ENCODE measurements around the gene WDR72. TPM values are rescaled to one million over a fixed set of nuclear protein-coding genes. Genes with fewer than 3 reads are reported as not detected.

Gene WDR72
- total RNA-seq, 4 donors from 2014 or later, result 1.7 TPM; not detected in 3

DNA sequence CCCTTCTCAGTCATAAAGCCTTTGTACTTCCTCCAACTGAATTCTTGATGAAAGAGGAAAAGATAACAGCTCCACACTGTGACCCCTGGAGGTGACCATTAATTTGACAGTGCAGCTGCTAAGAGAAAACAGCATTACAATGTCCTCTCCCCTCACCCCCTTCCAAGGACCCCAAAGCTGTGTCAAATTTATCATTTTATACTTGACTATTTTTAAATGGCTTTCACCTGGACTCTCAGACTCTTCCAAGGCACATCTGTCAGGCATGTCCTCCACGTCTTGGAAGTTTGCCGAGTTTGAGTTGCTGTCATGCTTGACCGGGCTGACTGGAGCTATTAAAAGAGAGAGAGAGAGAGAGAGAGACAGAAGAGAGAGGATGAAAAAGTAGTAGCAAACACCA lies 236.5 kb downstream of the WDR72 start:
- ATAC-seq, result no peak
- no peak overlapping the region for H3K27ac ChIP-seq
- TF ChIP-seq POLR2AphosphoS5 (IDR thresholded peaks at IDR 0.05), result no peak
- TF ChIP-seq, protein P1, sequence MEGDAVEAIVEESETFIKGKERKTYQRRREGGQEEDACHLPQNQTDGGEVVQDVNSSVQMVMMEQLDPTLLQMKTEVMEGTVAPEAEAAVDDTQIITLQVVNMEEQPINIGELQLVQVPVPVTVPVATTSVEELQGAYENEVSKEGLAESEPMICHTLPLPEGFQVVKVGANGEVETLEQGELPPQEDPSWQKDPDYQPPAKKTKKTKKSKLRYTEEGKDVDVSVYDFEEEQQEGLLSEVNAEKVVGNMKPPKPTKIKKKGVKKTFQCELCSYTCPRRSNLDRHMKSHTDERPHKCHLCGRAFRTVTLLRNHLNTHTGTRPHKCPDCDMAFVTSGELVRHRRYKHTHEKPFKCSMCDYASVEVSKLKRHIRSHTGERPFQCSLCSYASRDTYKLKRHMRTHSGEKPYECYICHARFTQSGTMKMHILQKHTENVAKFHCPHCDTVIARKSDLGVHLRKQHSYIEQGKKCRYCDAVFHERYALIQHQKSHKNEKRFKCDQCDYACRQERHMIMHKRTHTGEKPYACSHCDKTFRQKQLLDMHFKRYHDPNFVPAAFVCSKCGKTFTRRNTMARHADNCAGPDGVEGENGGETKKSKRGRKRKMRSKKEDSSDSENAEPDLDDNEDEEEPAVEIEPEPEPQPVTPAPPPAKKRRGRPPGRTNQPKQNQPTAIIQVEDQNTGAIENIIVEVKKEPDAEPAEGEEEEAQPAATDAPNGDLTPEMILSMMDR (IDR thresholded peaks at IDR 0.05), result no peak
- no peak for TF ChIP-seq EP300 (IDR thresholded peaks at IDR 0.05)
- TF ChIP-seq POLR2A (IDR thresholded peaks at IDR 0.05), result no peak
- H3K4me3 ChIP-seq, result no peak overlapping the region
- H3K27me3 ChIP-seq, result no peaks in the 10 kb centered on the region
- no peaks in the 10 kb centered on the region for H3K9me3 ChIP-seq
- no peaks in the 10 kb centered on the region for H3K36me3 ChIP-seq
- WGBS, 2 donors (ENCODE audit: low coverage in 1 of 2), result 0 to 6% methylated on average over 2 of the region's 3 CpGs
- H3K4me1 ChIP-seq, result no peaks in the 10 kb centered on the region

DNA sequence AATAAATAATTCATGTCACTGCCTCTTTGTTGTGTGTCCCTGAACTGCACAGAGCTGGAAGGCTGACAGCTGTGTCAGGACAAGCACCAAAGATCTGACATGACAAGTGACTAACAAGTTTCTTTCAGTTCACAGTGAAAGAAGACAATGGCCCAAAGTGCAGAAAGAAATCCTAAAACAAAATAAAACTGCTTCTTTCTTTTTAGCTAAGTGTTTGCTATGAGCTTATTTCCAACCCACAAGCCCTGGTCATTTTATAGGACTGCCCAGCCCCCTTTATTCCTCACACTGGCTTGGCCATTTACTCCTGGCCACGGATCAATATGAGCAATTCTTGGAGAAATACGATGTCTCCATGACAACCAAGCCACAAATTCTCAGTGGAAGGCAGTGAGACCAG lies 238.5 kb downstream of the WDR72 start:
- H3K27ac ChIP-seq, result no peak overlapping the region
- no peak overlapping the region for H3K4me3 ChIP-seq
- ATAC-seq, result no peak
- H3K9me3 ChIP-seq, result no peaks in the 10 kb centered on the region
- no peaks in the 10 kb centered on the region for H3K27me3 ChIP-seq
- TF ChIP-seq EP300 (IDR thresholded peaks at IDR 0.05), result no peak
- TF ChIP-seq, protein P1 (IDR thresholded peaks at IDR 0.05), result no peak
- H3K4me1 ChIP-seq, result no peaks in the 10 kb centered on the region
- no peaks in the 10 kb centered on the region for H3K36me3 ChIP-seq
- 21 to 41% methylated on average over 2 of the region's 2 CpGs for WGBS, 2 donors (ENCODE audit: low coverage in 1 of 2)

DNA sequence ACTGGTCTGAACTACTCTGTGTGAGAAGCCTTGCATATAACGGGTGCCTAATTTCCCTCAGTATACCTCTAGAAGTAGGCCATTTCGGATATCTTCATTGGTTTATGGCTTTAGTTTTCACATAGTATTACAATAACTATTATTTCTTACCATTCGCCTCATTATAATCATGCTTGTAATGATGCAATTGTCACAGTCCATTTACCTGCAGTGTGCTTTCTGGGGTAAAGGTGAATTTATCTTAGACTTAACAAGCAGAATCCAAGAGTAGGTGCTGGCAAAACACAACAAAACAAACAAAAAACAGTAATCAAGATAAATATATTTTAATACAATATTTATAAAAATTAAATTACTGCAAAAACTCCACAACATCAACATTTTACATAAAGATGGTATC lies 246.0 kb downstream of the WDR72 start:
- no peak for ATAC-seq
- no peak for TF ChIP-seq EP300 (IDR thresholded peaks at IDR 0.05)
- TF ChIP-seq, protein P1 (IDR thresholded peaks at IDR 0.05), result no peak
- Histone ChIP-seq H3K4me3 (no peak overlapping the region), H3K27ac (no peak overlapping the region), H3K4me1 (no peaks in the 10 kb centered on the region), H3K36me3 (no peaks in the 10 kb centered on the region), H3K9me3 (no peaks in the 10 kb centered on the region), H3K27me3 (no peaks in the 10 kb centered on the region)
- 79 to 90% methylated on average over 3 of the region's 3 CpGs for WGBS, 2 donors (ENCODE audit: low coverage in 1 of 2)

DNA sequence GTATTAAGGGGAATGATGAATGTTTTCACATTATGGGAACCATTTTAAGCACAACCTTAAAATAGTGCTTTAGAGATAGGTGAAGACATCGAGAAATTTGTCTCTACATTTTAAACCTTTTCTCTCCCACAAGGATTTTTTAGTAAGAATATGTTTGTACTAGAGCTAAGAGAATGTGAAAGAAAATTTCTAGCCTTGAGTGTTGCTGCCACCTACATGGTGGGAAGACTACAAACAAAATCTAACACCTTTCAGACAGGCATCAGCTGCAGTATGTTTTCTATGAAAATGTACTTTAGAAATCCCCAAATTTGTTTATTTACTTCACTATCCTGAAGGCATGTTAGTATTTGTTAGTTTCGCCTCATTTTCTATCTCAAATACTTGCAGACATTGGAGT lies 247.4 kb downstream of the WDR72 start:
- WGBS, 2 donors (ENCODE audit: low coverage in 1 of 2), result 71 to 83% methylated on average over 2 of the region's 2 CpGs
- no peak overlapping the region for H3K4me3 ChIP-seq
- H3K36me3 ChIP-seq, result no peaks in the 10 kb centered on the region
- H3K4me1 ChIP-seq, result no peaks in the 10 kb centered on the region
- no peak overlapping the region for H3K27ac ChIP-seq
- no peak for ATAC-seq
- H3K9me3 ChIP-seq, result no peaks in the 10 kb centered on the region
- no peak for TF ChIP-seq POLR2AphosphoS5 (IDR thresholded peaks at IDR 0.05)
- no peak for TF ChIP-seq POLR2A (IDR thresholded peaks at IDR 0.05)
- TF ChIP-seq, protein P1 (IDR thresholded peaks at IDR 0.05), result no peak
- no peak for TF ChIP-seq EP300 (IDR thresholded peaks at IDR 0.05)
- no peaks in the 10 kb centered on the region for H3K27me3 ChIP-seq

DNA sequence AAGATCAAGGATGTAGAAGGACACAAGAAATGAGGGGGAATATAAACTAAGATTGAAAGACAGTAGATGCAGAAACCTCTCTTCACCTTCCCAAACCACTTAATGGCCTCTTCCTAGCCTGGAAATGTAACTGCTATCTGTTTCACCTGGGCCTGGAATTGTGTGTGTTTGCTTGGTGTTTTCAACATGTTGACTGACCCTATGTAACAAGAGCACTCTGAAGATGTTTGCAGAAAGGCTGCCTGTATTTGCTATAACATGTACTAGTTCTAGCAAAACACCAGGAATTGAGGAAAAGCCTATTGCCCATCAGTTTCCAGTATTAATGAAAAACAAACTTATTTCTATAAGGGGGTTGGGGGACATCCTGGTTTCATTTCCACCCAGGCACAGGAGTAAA lies 248.3 kb downstream of the WDR72 start:
- ATAC-seq, result no peak
- no peak overlapping the region for H3K27ac ChIP-seq
- TF ChIP-seq POLR2AphosphoS5 (IDR thresholded peaks at IDR 0.05) (no peak), POLR2A (IDR thresholded peaks at IDR 0.05) (no peak), EP300 (IDR thresholded peaks at IDR 0.05) (no peak)
- TF ChIP-seq, protein P1 (IDR thresholded peaks at IDR 0.05), result no peak
- no peak overlapping the region for H3K4me3 ChIP-seq
- no peaks in the 10 kb centered on the region for H3K27me3 ChIP-seq
- H3K9me3 ChIP-seq, result no peaks in the 10 kb centered on the region
- H3K4me1 ChIP-seq, result no peaks in the 10 kb centered on the region
- no peaks in the 10 kb centered on the region for H3K36me3 ChIP-seq

Measured in gastroesophageal sphincter (tissue), 4 donors.